Immature natural killer cell (primary cell): Measurements from ENCODE around the gene RFC3. TPM values are rescaled to one million over a fixed set of nuclear protein-coding genes. Genes with fewer than 3 reads are reported as not detected.

Source experiments
- DNase-seq, 3 donors: peaks; one replicate each; pipeline ENCODE4 v3.0.0; 2022; ENCODE audit warnings: mixed read lengths in 1 of 3
- H3K27ac Mint-ChIP-seq, 6 donors: one replicate each; pipeline ENCODE4 v1.8.0; 2020; ENCODE audit warnings: mixed read lengths in 6 of 6, mild to moderate bottlenecking in 5 of 6, inconsistent platforms in 4 of 6, moderate library complexity in 3 of 6
- H3K27me3 Mint-ChIP-seq, 3 donors: one replicate each; pipeline ENCODE4 v1.8.0; 2020 to 2021; ENCODE audit warnings: low read depth in 3 of 3, mild to moderate bottlenecking in 3 of 3, mixed read lengths in 3 of 3, moderate library complexity in 3 of 3, inconsistent platforms in 1 of 3
- H3K36me3 Mint-ChIP-seq, 3 donors: one replicate each; pipeline ENCODE4 v1.8.0; 2020; ENCODE audit warnings: mixed read lengths in 3 of 3, inconsistent platforms in 2 of 3, mild to moderate bottlenecking in 2 of 3
- H3K4me1 Mint-ChIP-seq, 2 donors: one replicate each; pipeline ENCODE4 v1.8.0; 2020; ENCODE audit warnings: inconsistent platforms in 2 of 2, mild to moderate bottlenecking in 2 of 2, mixed read lengths in 2 of 2, moderate library complexity in 1 of 2
- H3K4me3 Mint-ChIP-seq, 5 donors: one replicate each; pipeline ENCODE4 v1.8.0; 2020; ENCODE audit warnings: mild to moderate bottlenecking in 5 of 5, mixed read lengths in 5 of 5, inconsistent platforms in 3 of 5, moderate library complexity in 3 of 5
- H3K9me3 Mint-ChIP-seq, 6 donors: one replicate each; pipeline ENCODE4 v1.8.0; 2020; ENCODE audit warnings: mild to moderate bottlenecking in 6 of 6, mixed read lengths in 6 of 6, inconsistent platforms in 4 of 6, moderate library complexity in 3 of 6
- polyA plus RNA-seq, 3 donors: library from polyadenylated mRNA; unstranded; fragments of 300-500 nt; fragmentation: Illumina TruSeq; gene quantifications; one replicate each; pipeline ENCODE4 v1.2.3, GENCODE V29; 2021

Gene RFC3
- polyA plus RNA-seq, 3 donors from 2014 or later, result 3.0 to 7.7 (median 6.3) TPM

DNA sequence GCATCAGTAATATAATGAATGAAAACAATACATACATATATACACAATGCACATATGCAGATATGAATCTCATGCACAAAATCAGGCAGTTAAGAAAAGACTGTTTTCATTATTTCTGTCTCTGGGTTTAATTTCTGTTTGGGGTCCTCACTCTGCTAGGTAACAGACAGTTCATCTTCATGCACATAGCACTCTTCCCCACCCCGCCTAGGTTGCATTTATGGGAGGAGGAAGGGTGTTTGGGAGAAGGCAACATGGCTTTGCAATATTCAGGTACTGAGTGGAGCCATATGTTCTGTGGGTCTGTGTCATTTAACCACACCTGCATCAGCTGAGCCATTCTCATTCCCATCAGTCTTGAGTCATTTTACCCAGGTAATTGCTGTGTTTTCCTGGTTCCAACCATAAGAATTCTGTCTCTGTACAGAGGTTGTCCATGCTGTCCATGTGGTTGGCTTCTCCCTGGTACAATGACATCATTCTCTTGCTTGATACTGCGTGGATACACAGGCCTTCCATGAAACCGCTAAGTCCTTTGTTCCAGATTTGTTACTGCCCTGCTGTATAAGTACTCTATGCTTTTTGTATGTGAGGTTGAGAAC is 45.3 kb downstream of the RFC3 start:
- no peak overlapping the region for H3K4me3 Mint-ChIP-seq
- H3K27me3 Mint-ChIP-seq, result peaks cover 0 to 1% (median 0%) of the 10 kb centered on the region in 3 donors
- H3K9me3 Mint-ChIP-seq, result no peaks in the 10 kb centered on the region
- no peak overlapping the region for H3K27ac Mint-ChIP-seq
- H3K36me3 Mint-ChIP-seq, result no peaks in the 10 kb centered on the region
- H3K4me1 Mint-ChIP-seq, result no peaks in the 10 kb centered on the region
- no peak for DNase-seq

DNA sequence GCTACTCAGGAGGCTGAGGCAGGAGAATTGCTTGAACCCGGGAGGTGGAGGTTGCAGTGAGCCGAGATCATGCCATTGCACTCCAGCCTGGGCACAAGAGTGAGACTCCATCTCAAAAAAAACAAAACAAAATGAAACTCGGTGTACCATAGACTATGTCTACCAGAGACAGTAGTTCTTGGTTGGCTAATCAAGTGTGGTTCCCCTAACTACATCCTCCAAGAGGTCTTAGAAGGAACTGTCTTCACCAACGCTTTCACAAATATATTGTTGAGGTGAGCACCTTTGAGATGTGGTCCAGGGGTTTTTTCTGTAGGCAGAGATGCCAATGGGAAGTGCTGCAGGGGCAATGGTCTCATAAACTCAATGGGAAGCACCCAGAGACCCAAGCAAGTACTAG is 48.0 kb downstream of the RFC3 start:
- no peak overlapping the region for H3K27ac Mint-ChIP-seq

DNA sequence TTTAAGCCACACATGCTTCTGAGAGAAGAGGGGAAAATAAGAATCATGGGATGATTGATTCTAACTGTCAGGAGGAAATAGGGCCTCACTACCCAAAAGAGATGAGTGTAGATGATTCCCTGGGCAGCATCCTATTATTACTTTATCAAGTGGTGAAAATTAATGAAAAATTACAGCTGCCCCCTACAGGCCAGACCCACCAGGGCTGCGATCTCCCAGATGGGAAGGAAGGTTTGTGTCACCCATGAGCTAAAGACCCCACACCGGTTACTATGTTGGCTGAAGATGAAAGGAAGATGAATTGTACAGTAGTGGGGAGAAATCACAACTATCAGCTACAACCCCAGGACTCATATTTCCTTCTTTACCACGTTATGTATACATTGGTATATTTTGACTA is 49.5 kb downstream of the RFC3 start:
- H3K9me3 Mint-ChIP-seq, result no peaks in the 10 kb centered on the region
- no peaks in the 10 kb centered on the region for H3K4me1 Mint-ChIP-seq
- no peak overlapping the region for H3K4me3 Mint-ChIP-seq
- peaks cover 0 to 1% (median 0%) of the 10 kb centered on the region in 3 donors for H3K27me3 Mint-ChIP-seq
- no peaks in the 10 kb centered on the region for H3K36me3 Mint-ChIP-seq
- DNase-seq, result no peak
- H3K27ac Mint-ChIP-seq, result no peak overlapping the region

More for the DNA sequence above, 48.0 kb downstream of the RFC3 start:
- DNase-seq, result no peak
- no peaks in the 10 kb centered on the region for H3K9me3 Mint-ChIP-seq
- no peak overlapping the region for H3K4me3 Mint-ChIP-seq
- no peaks in the 10 kb centered on the region for H3K4me1 Mint-ChIP-seq
- H3K27me3 Mint-ChIP-seq, result peaks cover 0 to 1% (median 0%) of the 10 kb centered on the region in 3 donors
- H3K36me3 Mint-ChIP-seq, result no peaks in the 10 kb centered on the region

DNA sequence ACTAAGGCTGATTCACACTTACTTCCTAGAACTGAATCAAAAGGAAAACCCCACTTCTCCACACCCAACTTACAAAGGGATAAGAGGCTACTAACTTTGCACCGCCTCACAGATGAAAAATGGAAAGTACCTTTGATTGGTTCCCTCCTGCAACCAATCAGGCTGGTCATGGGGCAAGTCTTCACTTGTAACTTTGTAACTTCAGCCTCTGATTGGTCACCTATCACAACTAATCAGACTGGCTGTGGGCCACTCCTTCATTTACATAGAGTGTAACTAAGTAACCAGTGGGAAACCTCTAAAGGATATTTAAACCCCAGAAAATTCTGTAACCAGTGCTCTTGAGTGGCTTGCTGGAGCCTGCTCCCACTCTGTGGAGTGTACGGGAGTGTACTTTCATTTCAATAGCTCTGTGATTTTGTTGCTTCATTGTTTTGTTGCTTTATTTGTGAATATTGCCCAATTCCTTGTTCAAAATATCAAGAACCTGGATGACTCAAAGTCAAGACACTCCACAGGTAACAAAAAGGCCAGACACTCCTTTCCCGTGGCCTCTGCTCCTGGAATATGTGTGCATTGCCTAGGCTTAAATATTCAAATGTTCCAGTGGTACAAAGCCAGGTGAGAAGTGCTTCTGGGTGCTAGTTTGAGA is 50.5 kb downstream of the RFC3 start:
- no peaks in the 10 kb centered on the region for H3K4me1 Mint-ChIP-seq
- no peak overlapping the region for H3K27ac Mint-ChIP-seq
- no peaks in the 10 kb centered on the region for H3K9me3 Mint-ChIP-seq
- peaks cover 0 to 1% (median 0%) of the 10 kb centered on the region in 3 donors for H3K27me3 Mint-ChIP-seq
- no peak overlapping the region for H3K4me3 Mint-ChIP-seq
- no peak for DNase-seq
- H3K36me3 Mint-ChIP-seq, result no peaks in the 10 kb centered on the region

DNA sequence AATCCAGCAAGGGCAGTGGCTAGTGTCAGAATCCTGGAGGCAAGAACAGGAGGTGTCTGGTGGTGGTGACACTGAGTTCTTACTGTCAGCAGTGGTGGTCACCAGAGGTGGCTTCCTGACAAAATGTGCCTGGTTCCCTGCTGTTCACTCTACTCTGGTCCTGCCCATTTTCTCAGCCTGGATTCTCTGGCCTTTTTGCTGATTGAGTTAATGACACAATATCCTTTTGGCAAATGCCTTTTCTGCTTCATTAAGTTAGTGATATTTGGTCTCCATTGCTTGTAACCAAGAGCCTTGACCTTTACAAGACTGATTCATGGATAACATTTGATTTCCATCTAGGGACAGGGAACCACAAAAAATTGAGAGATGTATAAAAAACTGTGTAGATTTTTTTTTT is 51.1 kb downstream of the RFC3 start:
- Mint-ChIP-seq H3K4me1 (no peaks in the 10 kb centered on the region), H3K4me3 (no peak overlapping the region), H3K27ac (no peak overlapping the region), H3K27me3 (peaks cover 0 to 1% (median 0%) of the 10 kb centered on the region in 3 donors), H3K36me3 (no peaks in the 10 kb centered on the region), H3K9me3 (no peaks in the 10 kb centered on the region)
- DNase-seq, result no peak

DNA sequence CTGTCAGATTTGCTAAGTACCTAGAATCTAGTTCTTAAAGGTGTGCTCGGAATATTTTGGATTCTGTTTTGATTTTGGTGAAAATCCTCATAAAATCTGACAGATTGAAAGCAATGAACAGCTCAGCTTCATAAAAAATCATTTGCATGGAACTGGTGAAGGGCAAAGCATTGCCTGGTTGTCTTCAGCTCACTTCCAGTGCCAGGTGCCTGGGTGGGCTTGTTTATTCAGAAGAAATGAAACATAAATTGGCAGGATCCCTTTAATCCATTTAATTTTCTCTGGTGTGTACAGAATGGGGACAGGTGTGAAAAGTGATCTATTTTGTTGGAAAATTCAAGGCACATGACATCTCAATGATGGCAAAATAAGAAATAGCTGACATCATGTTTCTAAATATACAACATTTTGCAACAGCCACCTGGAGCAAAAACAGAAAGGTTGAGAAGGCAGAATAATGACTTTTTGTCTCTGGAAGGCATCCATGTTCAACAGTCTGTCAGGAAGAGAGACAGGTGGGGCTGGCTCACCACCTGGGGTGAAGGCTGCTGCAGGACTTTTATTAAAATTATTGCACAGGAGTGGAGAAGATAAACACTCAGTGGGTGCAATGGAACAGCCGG is 52.2 kb downstream of the RFC3 start:
- Mint-ChIP-seq H3K4me1 (no peaks in the 10 kb centered on the region), H3K4me3 (no peak overlapping the region), H3K27ac (no peak overlapping the region), H3K36me3 (no peaks in the 10 kb centered on the region), H3K27me3 (no peaks in the 10 kb centered on the region), H3K9me3 (no peaks in the 10 kb centered on the region)
- no peak for DNase-seq

DNA sequence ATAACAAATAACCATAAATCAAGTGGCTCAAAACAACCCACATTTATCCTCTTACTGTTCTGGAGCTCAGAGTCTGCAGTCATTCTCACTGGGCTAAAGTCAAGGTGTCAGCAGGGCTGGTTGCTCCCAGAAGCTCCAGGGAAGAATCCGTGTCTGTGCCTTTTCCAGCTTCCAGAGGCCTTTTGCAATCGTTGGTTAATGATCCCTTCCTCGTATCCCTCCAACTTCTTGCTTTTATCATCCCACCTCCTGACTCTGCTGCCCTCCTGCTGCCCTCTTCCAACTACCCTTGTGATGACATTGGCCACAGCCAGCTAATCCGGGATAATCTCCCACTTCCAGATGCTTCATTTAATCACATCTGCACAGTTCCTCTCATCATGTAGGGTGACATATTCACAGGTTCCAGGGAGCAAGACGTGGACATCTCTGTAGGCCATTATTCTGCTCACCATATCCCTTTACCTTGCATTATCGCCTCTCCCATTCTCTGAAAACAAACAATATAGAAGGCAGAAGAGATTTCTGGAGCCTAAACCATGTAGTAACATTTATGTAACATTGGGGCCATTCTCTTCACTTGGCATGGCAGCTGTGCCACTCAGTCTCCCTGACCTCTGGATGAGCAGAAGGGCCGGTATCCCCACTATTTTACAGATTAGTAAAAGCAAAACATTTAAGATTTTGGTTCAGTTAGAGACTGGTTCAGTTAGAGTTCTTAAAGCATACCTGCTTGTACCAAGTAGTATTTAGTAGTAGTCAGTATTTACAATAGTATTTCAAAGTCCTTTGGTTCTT is 53.5 kb downstream of the RFC3 start:
- no peaks in the 10 kb centered on the region for H3K36me3 Mint-ChIP-seq
- H3K27me3 Mint-ChIP-seq, result no peaks in the 10 kb centered on the region
- no peaks in the 10 kb centered on the region for H3K9me3 Mint-ChIP-seq
- H3K27ac Mint-ChIP-seq, result no peak overlapping the region
- H3K4me3 Mint-ChIP-seq, result no peak overlapping the region
- DNase-seq, result no peak
- H3K4me1 Mint-ChIP-seq, result no peaks in the 10 kb centered on the region

DNA sequence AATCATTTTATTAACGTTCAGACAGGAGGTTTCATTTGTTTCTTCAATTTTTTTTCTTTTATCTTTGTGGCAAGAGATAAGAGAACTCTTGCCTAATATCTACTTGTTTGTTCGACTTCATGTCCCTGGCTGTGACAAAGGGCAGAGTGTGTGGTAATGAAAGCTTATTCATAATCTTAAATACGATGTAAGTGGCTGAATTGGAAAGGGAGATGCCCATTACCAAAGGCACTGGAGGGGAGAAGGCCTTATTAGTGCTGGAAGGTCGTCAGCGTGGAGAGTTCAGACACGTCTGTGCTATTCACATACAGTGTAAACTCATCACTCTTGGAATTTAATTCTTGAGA is 54.0 kb downstream of the RFC3 start:
- no peak overlapping the region for H3K4me3 Mint-ChIP-seq
- no peaks in the 10 kb centered on the region for H3K27me3 Mint-ChIP-seq
- H3K9me3 Mint-ChIP-seq, result no peaks in the 10 kb centered on the region
- H3K27ac Mint-ChIP-seq, result no peak overlapping the region
- H3K4me1 Mint-ChIP-seq, result no peaks in the 10 kb centered on the region
- no peaks in the 10 kb centered on the region for H3K36me3 Mint-ChIP-seq
- no peak for DNase-seq

DNA sequence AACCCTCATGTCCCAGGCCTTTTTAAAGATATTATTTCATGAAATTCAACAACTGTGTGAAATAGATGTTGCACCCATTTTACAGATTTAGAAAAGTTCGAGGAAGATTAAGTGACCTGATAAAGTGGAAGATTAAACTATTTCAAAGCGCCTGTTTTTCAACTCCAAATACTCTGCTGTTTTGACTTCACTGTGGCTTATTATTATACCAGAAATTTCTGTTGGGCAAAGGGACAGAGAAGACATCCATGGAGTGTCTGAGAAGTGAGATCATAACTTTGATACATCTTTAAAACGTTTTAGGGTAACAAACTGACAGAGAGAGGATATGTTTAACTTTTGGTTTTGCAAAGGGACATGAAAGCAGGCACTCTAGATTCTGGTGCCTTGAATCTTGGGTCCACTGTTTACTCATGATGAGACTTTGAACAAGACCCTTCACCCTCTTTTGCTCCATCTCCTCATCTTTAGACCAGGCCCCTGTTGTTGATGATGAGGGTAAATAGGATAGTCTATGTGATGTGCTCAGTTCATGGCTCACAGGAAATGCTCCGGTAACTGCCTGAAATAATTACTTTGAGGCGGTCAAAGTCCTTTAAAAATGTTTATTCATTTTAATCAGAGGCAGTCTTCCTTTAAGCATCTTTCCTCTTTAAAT is 55.4 kb downstream of the RFC3 start:
- Mint-ChIP-seq H3K9me3 (peaks cover 0 to 2% (median 0%) of the 10 kb centered on the region in 6 donors), H3K4me1 (no peaks in the 10 kb centered on the region), H3K36me3 (peaks cover 0 to 3% (median 0%) of the 10 kb centered on the region in 3 donors)

DNA sequence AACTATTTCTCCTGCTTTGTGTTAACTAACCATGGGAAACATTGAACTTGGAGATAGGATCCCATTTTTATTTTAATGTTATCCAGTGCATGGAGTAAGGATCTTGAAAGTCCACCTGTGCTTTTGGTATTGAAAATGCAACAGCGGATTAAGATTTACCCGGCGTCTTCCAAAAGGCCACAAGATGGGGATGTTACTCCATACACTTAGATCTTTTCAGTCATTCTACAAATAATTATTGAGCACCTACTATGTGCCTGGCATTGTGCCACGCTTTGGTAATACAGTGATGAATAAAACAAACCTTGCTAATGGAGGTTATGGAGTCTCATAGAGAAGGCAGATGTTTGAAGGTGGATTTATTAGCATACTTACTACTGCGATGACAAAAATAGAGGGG is 56.9 kb downstream of the RFC3 start:
- Mint-ChIP-seq H3K4me3 (no peak overlapping the region), H3K9me3 (peaks cover 0 to 2% (median 0%) of the 10 kb centered on the region in 6 donors), H3K36me3 (peaks cover 0 to 3% (median 0%) of the 10 kb centered on the region in 3 donors), H3K4me1 (no peaks in the 10 kb centered on the region), H3K27ac (no peak overlapping the region), H3K27me3 (peaks cover 0 to 2% (median 0%) of the 10 kb centered on the region in 3 donors)
- no peak for DNase-seq

More for the DNA sequence above, 55.4 kb downstream of the RFC3 start:
- no peak overlapping the region for H3K27ac Mint-ChIP-seq
- peaks cover 0 to 2% (median 0%) of the 10 kb centered on the region in 3 donors for H3K27me3 Mint-ChIP-seq
- no peak overlapping the region for H3K4me3 Mint-ChIP-seq
- no peak for DNase-seq

DNA sequence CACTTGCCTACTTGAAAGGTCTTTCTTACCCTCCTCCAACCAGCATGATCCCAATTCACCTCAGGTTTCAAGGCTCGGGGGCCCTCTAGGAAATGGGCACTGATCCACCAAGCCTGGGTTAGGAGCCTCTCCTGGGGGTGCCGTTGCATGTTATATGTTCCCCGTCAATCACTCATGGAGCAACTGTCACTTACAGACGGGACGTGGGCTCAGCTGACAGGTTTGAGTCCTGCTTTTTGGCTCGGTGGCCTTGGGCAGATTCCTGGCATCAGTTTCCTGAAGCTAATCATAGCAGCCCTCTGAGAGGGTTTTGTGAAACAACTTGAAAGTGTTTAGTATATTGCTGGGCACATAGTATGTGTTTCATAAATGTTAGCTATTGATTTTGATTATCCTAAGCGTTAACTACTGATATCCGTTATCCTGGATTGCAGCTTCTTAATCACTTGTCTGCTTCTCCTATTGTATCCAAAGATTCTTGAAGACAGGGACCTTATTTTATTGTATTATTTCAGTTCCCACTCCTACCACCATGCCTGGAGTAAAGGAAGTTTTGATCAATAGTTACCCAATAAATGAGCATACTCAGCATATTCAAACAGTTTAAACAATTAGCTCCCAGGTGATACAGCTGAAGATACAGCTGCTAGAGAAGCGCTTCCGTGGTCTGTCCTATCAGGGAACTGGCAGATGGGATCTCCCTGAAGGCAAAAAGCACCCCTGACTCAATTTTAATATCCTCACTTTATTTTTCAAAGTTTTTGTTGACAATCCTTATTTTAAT is 57.9 kb downstream of the RFC3 start:
- Mint-ChIP-seq H3K4me3 (no peak overlapping the region), H3K9me3 (peaks cover 0 to 2% (median 0%) of the 10 kb centered on the region in 6 donors), H3K4me1 (no peaks in the 10 kb centered on the region), H3K27ac (no peak overlapping the region), H3K36me3 (peaks cover 0 to 3% (median 0%) of the 10 kb centered on the region in 3 donors), H3K27me3 (peaks cover 0 to 2% (median 1%) of the 10 kb centered on the region in 3 donors)
- DNase-seq, result no peak

DNA sequence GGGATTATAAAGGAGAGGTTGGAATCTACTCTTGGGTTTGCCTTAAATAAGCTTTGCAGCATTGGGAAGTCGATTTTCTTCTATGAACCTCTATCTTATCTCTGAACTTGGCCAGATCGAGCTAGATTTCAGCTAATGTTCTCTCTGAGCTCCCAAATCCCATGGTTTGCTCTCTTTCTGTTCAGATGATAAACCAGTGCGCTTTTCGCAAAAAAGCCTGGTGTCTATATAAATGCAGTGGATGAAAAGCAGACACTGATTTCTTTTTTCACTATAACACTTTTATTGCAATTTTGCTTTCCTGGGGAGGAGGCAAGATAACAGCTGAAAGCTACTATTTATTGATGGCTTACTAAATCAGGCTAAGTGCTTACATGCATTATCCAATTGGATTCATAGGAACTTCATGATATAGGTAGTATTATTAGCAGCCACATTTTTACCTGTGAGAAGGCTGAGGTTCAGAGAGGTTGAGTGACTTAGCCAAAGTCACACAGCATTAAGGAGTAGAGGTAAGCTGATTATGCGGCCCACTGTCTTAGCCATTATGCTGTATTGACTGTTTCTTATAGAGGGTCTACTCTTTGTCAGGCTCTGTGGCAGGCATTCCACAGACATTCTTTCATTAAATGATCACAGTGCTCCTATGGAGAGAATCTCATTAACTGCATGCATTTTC is 58.9 kb downstream of the RFC3 start:
- peaks cover 0 to 2% (median 0%) of the 10 kb centered on the region in 6 donors for H3K9me3 Mint-ChIP-seq
- H3K27me3 Mint-ChIP-seq, result peaks cover 0 to 4% (median 1%) of the 10 kb centered on the region in 3 donors
- H3K27ac Mint-ChIP-seq, result no peak overlapping the region
- H3K4me3 Mint-ChIP-seq, result no peak overlapping the region
- no peak for DNase-seq
- peaks cover 0 to 3% (median 0%) of the 10 kb centered on the region in 3 donors for H3K36me3 Mint-ChIP-seq
- no peaks in the 10 kb centered on the region for H3K4me1 Mint-ChIP-seq
